ENCODE measurements around the gene ASB18. TPM values are rescaled to one million over a fixed set of nuclear protein-coding genes. Genes with fewer than 3 reads are reported as not detected.

The ASB18 gene
- total RNA-seq, 1 experiment from 2014 or later: not detected

- no peaks in the 10 kb centered on the region for H3K4me1 ChIP-seq (ENCODE audit: control insufficient read depth, insufficient read depth, low read length)
- H3K27me3 ChIP-seq (ENCODE audit: control insufficient read depth, insufficient read depth, low read length): no peaks in the 10 kb centered on the region
- ChIA-PET CTCF (no interaction called here), POLR2A (no interaction called here)
- no peak for DNase-seq (ENCODE audit: low read depth, low spot score)
- no peaks in the 10 kb centered on the region for H3K9me3 ChIP-seq (ENCODE audit: control insufficient read depth, insufficient read depth, low read depth, low read length)
- no TSS peak for BruUV-seq (replicated peaks)
- no peaks in the 10 kb centered on the region for H3K36me3 ChIP-seq (ENCODE audit: control insufficient read depth, insufficient read depth, low read length)
- intact Hi-C loops (cut with micrococcal nuclease; ENCODE audit: unreplicated experiment): no loop called here
- TF ChIP-seq TCF7L2 (IDR thresholded peaks at IDR 0.05; ENCODE audit: low read depth, low read length) (no peak), REST (IDR thresholded peaks at IDR 0.05; ENCODE audit: insufficient read depth in 1 of 2, low read depth in 2 of 2, low read length in 1 of 2) (no peak), CTCF (IDR thresholded peaks at IDR 0.05) (no peak), POLR2AphosphoS5 (IDR thresholded peaks at IDR 0.05; ENCODE audit: low read depth, low read length) (no peak), SIN3A (IDR thresholded peaks at IDR 0.05; ENCODE audit: borderline replicate concordance, insufficient read depth, low read depth, low read length) (no peak)
- H3K27ac ChIP-seq (ENCODE audit: low read length): no peak overlapping the region
- H3K4me3 ChIP-seq (ENCODE audit: low read depth in 2 of 2, low read length in 2 of 2): no peak overlapping the region
- in situ Hi-C loops (cut with HindIII; ENCODE audit: low pct_unique_long_range_greater_than_20kb, low sequenced_read_pairs): no loop called here
- ATAC-seq: no peak
Measured at GRCh38 chr2:236294647-236295046, 30.4 kb upstream of the ASB18 start.

GRCh38 chr2:236293241-236293810, 29.1 kb upstream of the ASB18 start:
- Histone ChIP-seq H3K4me1 (ENCODE audit: control insufficient read depth, insufficient read depth, low read length) (no peaks in the 10 kb centered on the region), H3K36me3 (ENCODE audit: control insufficient read depth, insufficient read depth, low read length) (no peaks in the 10 kb centered on the region), H3K27me3 (ENCODE audit: control insufficient read depth, insufficient read depth, low read length) (no peaks in the 10 kb centered on the region), H3K27ac (ENCODE audit: low read length) (no peak overlapping the region), H3K9me3 (ENCODE audit: control insufficient read depth, insufficient read depth, low read depth, low read length) (no peaks in the 10 kb centered on the region), H3K4me3 (ENCODE audit: low read depth in 2 of 2, low read length in 2 of 2) (no peak overlapping the region)
- ChIA-PET POLR2A (no interaction called here), CTCF (no interaction called here)
- no peak for ATAC-seq
- TF ChIP-seq TCF7L2 (IDR thresholded peaks at IDR 0.05; ENCODE audit: low read depth, low read length): no peak
- TF ChIP-seq SIN3A (IDR thresholded peaks at IDR 0.05; ENCODE audit: borderline replicate concordance, insufficient read depth, low read depth, low read length): no peak
- no peak for TF ChIP-seq POLR2AphosphoS5 (IDR thresholded peaks at IDR 0.05; ENCODE audit: low read depth, low read length)
- TF ChIP-seq CTCF (IDR thresholded peaks at IDR 0.05): no peak
- TF ChIP-seq REST (IDR thresholded peaks at IDR 0.05; ENCODE audit: insufficient read depth in 1 of 2, low read depth in 2 of 2, low read length in 1 of 2): no peak
- intact Hi-C loops (cut with micrococcal nuclease; ENCODE audit: unreplicated experiment) (no loop called here), in situ Hi-C loops (cut with HindIII; ENCODE audit: low pct_unique_long_range_greater_than_20kb, low sequenced_read_pairs) (no loop called here)
- no TSS peak for BruUV-seq (replicated peaks)
- DNase-seq (ENCODE audit: low read depth, low spot score): no peak

All from Panc1 (cell line).